ENCODE data around the gene ASCC2.

DNA sequence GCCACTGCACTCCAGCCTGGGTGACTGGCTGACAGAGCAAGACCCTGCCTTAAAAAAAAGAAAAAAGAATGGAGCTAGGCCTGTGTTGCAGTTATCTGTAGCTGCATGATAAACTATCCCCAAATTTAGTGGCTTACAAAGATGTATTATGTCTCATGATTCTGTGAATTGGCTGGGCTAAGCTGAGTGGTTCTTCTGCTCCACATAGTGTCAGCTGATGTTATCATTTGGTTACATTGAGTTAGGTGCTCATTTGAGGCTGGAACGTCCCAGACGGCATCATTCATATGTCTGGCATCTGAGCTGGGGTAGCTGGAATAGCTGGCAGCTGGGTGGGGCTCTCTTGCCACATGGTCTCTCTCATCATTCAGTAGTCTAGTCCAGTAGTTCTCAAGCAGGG lies 8.2 kb upstream of the ASCC2 start:
- TF ChIP-seq EZH2 (IDR thresholded peaks at IDR 0.05; ENCODE audit: insufficient read depth, poor library complexity, severe bottlenecking) (no peak), EZH2phosphoT487 (IDR thresholded peaks at IDR 0.05; ENCODE audit: insufficient read depth, low read depth) (no peak)

Data from GM23248 (cell line).